HT-29 (cell line): Measurements from ENCODE around the gene ADAR. TPM values are rescaled to one million over a fixed set of nuclear protein-coding genes. Genes with fewer than 3 reads are reported as not detected.

Source experiments
- total RNA-seq: library from RNA; depleted of rRNA; stranded (reverse); fragments of >200 nt; shearing (Covaris generic); gene quantifications from 2 replicates; pipeline ENCODE4 v1.2.3, GENCODE V29; 2014; rRNA removed

ADAR gene
- total RNA-seq, 1 experiment from 2014 or later = 111 TPM

Other genes with a start within 250 kb of the ADAR start
- 3.1 and 4.4 TPM in 2 replicates for gene IL6R, start 202.8 kb downstream of the ADAR start, total RNA-seq
- gene TDRD10, start 106.0 kb downstream of the ADAR start, total RNA-seq = not detected in 2 replicates
- not detected in 2 replicates for gene SHE, start 105.8 kb downstream of the ADAR start, total RNA-seq
- gene UBE2Q1, start 49.5 kb downstream of the ADAR start, total RNA-seq = 29.6 and 31.3 TPM in 2 replicates
- not detected in 2 replicates for gene CHRNB2, start 40.4 kb downstream of the ADAR start, total RNA-seq